Activated CD8-positive, alpha-beta T cell treated with anti-CD3 and anti-CD28 coated beads for 36 hours (primary cell): ENCODE results near the gene STAT6. TPM values are rescaled to one million over a fixed set of nuclear protein-coding genes. Genes with fewer than 3 reads are reported as not detected.

ENCODE experiments used
- ATAC-seq: fragments of 200-7000 bp; cut with Tn5 transposase; one replicate; pipeline ENCODE4 v1.10.0; 2021; ENCODE audit warnings: mild to moderate bottlenecking, moderate library complexity
- CTCF ChIA-PET: fragments of 350-600 bp; sonication (Branson Sonifier 250); formaldehyde crosslinking; loops from one replicate; lab custom pipeline; 2021; ENCODE audit warnings: antibody characterized with exemption; lab: Charles Lee
- POLR2A ChIA-PET: fragments of 350-600 bp; sonication (Branson Sonifier 250); formaldehyde crosslinking; loops from one replicate; lab custom pipeline; 2021; ENCODE audit warnings: antibody characterized with exemption; lab: Charles Lee
- DNase-seq: peaks from one replicate; pipeline ENCODE4 v3.0.0-alpha.2; 2020
- H3K27ac Mint-ChIP-seq: one replicate; pipeline ENCODE4 v1.8.0; 2021; ENCODE audit warnings: mild to moderate bottlenecking, mixed read lengths
- H3K27me3 Mint-ChIP-seq: one replicate; pipeline ENCODE4 v1.8.0; 2021; ENCODE audit warnings: mixed read lengths
- H3K36me3 Mint-ChIP-seq: one replicate; pipeline ENCODE4 v1.8.0; 2021; ENCODE audit warnings: low read depth, mixed read lengths
- H3K4me1 Mint-ChIP-seq: one replicate; pipeline ENCODE4 v1.8.0; 2021; ENCODE audit warnings: low read depth, mixed read lengths
- H3K4me3 Mint-ChIP-seq: one replicate; pipeline ENCODE4 v1.8.0; 2021; ENCODE audit warnings: mild to moderate bottlenecking, moderate library complexity, mixed read lengths
- H3K9me3 Mint-ChIP-seq: one replicate; pipeline ENCODE4 v1.8.0; 2021; ENCODE audit warnings: mixed read lengths
- intact Hi-C: fragments of 100-400 bp; cut with micrococcal nuclease; formaldehyde crosslinking; loops from one replicate; pipeline ENCODE4 v1.10.0; 2022
- total RNA-seq, 2 experiments: library from RNA; stranded (reverse); gene quantifications; one replicate each; pipeline ENCODE4 v1.2.3, GENCODE V29; 2021
- TF ChIP-seq, protein P1 (sequence below): fragments of 200-600 bp; IDR thresholded peaks from one replicate; pipeline ENCODE4 v1.8.0; 2022; ENCODE audit warnings: antibody characterized with exemption, mild to moderate bottlenecking

STAT6 gene
- total RNA-seq, 2 experiments from 2014 or later = 207 to 209 TPM

- ATAC-seq = no peak
- TF ChIP-seq, protein P1, sequence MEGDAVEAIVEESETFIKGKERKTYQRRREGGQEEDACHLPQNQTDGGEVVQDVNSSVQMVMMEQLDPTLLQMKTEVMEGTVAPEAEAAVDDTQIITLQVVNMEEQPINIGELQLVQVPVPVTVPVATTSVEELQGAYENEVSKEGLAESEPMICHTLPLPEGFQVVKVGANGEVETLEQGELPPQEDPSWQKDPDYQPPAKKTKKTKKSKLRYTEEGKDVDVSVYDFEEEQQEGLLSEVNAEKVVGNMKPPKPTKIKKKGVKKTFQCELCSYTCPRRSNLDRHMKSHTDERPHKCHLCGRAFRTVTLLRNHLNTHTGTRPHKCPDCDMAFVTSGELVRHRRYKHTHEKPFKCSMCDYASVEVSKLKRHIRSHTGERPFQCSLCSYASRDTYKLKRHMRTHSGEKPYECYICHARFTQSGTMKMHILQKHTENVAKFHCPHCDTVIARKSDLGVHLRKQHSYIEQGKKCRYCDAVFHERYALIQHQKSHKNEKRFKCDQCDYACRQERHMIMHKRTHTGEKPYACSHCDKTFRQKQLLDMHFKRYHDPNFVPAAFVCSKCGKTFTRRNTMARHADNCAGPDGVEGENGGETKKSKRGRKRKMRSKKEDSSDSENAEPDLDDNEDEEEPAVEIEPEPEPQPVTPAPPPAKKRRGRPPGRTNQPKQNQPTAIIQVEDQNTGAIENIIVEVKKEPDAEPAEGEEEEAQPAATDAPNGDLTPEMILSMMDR = no peak
Observed at GRCh38 chr12:57158665-57159064, 47.5 kb upstream of the STAT6 start.

GRCh38 chr12:57158186-57158585 lies 47.0 kb upstream of the STAT6 start:
- no peak for ATAC-seq
- H3K27me3 Mint-ChIP-seq = no peaks in the 10 kb centered on the region
- no peaks in the 10 kb centered on the region for H3K36me3 Mint-ChIP-seq
- no peak for DNase-seq
- H3K9me3 Mint-ChIP-seq = no peaks in the 10 kb centered on the region
- peaks cover 5% of the 10 kb centered on the region for H3K4me1 Mint-ChIP-seq
- intact Hi-C loops = no loop called here
- H3K4me3 Mint-ChIP-seq = no peak overlapping the region
- CTCF ChIA-PET = interaction anchor here (0.8 to 1.9 kb wide), 4 partner anchors 14 to 34 kb away, joined by 3 to 6 read pairs (median 4); no protein-coding TSS in a partner anchor
- H3K27ac Mint-ChIP-seq = no peak overlapping the region
- POLR2A ChIA-PET = interaction anchor here (0.6 to 1.0 kb wide), 2 partner anchors 46 to 308 kb away, joined by 3 to 4 read pairs; no protein-coding TSS in a partner anchor
- TF ChIP-seq, protein P1 = no peak

More at GRCh38 chr12:57158665-57159064, 47.5 kb upstream of the STAT6 start:
- POLR2A ChIA-PET = interaction anchor here (1.0 kb wide), 1 partner anchor 47 kb away, joined by 4 read pairs; no protein-coding TSS in a partner anchor
- no peak for DNase-seq
- Mint-ChIP-seq H3K9me3 (no peaks in the 10 kb centered on the region), H3K36me3 (no peaks in the 10 kb centered on the region), H3K27ac (no peak overlapping the region), H3K27me3 (no peaks in the 10 kb centered on the region), H3K4me3 (no peak overlapping the region), H3K4me1 (peaks cover 5% of the 10 kb centered on the region)
- intact Hi-C loops = no loop called here
- CTCF ChIA-PET = interaction anchor here (0.8 to 1.9 kb wide), 2 partner anchors 14 to 35 kb away, joined by 4 to 6 read pairs; no protein-coding TSS in a partner anchor

- POLR2A ChIA-PET = interaction anchor here (0.6 to 1.2 kb wide), 3 partner anchors 13 to 308 kb away, joined by 3 to 4 read pairs (median 3); no protein-coding TSS in a partner anchor
- intact Hi-C loops = no loop called here
- H3K4me3 Mint-ChIP-seq = no peak overlapping the region
- peak; percentile 61 for ATAC-seq
- peak; percentile 12 for DNase-seq
- no peaks in the 10 kb centered on the region for H3K9me3 Mint-ChIP-seq
- no peaks in the 10 kb centered on the region for H3K36me3 Mint-ChIP-seq
- TF ChIP-seq, protein P1 = no peak
- CTCF ChIA-PET = interaction anchor here (0.9 to 1.9 kb wide), 5 partner anchors 19 to 301 kb away, joined by 3 to 6 read pairs (median 3); no protein-coding TSS in a partner anchor
- no peaks in the 10 kb centered on the region for H3K27me3 Mint-ChIP-seq
- no peak overlapping the region for H3K27ac Mint-ChIP-seq
- H3K4me1 Mint-ChIP-seq = peaks cover 5% of the 10 kb centered on the region
Observed at GRCh38 chr12:57157588-57158173, 46.5 kb upstream of the STAT6 start.

GRCh38 chr12:57156701-57157403 lies 45.7 kb upstream of the STAT6 start:
- H3K4me1 Mint-ChIP-seq = peaks cover 5% of the 10 kb centered on the region
- DNase-seq = no peak
- H3K36me3 Mint-ChIP-seq = no peaks in the 10 kb centered on the region
- H3K27ac Mint-ChIP-seq = no peak overlapping the region
- TF ChIP-seq, protein P1 = no peak
- intact Hi-C loops = no loop called here
- H3K27me3 Mint-ChIP-seq = no peaks in the 10 kb centered on the region
- ChIA-PET POLR2A (interaction anchor here (1.2 kb wide), 1 partner anchor 13 kb away, joined by 3 read pairs; no protein-coding TSS in a partner anchor), CTCF (interaction anchor here (0.9 to 1.9 kb wide), 5 partner anchors 20 to 302 kb away, joined by 3 to 6 read pairs (median 3); no protein-coding TSS in a partner anchor)
- H3K4me3 Mint-ChIP-seq = no peak overlapping the region
- no peak for ATAC-seq
- no peaks in the 10 kb centered on the region for H3K9me3 Mint-ChIP-seq
